LNCaP clone FGC (cell line): ENCODE results near the gene MYH15.

Experiments
- DNase-seq: peaks from one replicate; pipeline ENCODE4 v3.0.0-alpha.2; 2011; ENCODE audit warnings: low read depth
- H3K4me3 ChIP-seq: 2 replicates; pipeline ENCODE4 v1.5.1; 2011; ENCODE audit warnings: mild to moderate bottlenecking, low read depth, low read length, control low read depth
- CTCF ChIP-seq: IDR thresholded peaks from 2 replicates; pipeline ENCODE4 v1.5.1; 2012; ENCODE audit warnings: mild to moderate bottlenecking; ENCODE audit not compliant: control insufficient read depth, insufficient read depth; ENCODE audit errors: extremely low read depth

The MYH15 gene

GRCh38 chr3:108398510-108398909 is 111.9 kb downstream of the MYH15 start:
- TF ChIP-seq CTCF: no peak
- no peak for DNase-seq
- H3K4me3 ChIP-seq: no peak overlapping the region

- no peak for DNase-seq
- H3K4me3 ChIP-seq: no peak overlapping the region
- TF ChIP-seq CTCF: no peak
These were observed 114.1 kb downstream of the MYH15 start for GRCh38 chr3:108396336-108396735.

- no peak for DNase-seq
- H3K4me3 ChIP-seq: no peak overlapping the region
- TF ChIP-seq CTCF: no peak
These were observed 115.8 kb downstream of the MYH15 start for GRCh38 chr3:108394563-108394962.

GRCh38 chr3:108394016-108394415 is 116.4 kb downstream of the MYH15 start:
- no peak for TF ChIP-seq CTCF
- no peak overlapping the region for H3K4me3 ChIP-seq
- DNase-seq: no peak

GRCh38 chr3:108393128-108393900 is 117.1 kb downstream of the MYH15 start:
- no peak for TF ChIP-seq CTCF
- DNase-seq: no peak
- H3K4me3 ChIP-seq: no peak overlapping the region

- peak; percentile 71 for DNase-seq
- H3K4me3 ChIP-seq: no peak overlapping the region
- TF ChIP-seq CTCF: no peak
These were observed 118.3 kb downstream of the MYH15 start for GRCh38 chr3:108391917-108392593.
